HG02885 (cell line): Measurements from ENCODE around the gene RABEP2.
A peak's percentile ranks its signal among the peaks of the same experiment; 100 is the strongest.
"Not testable (repeated sequence)": the region's sequence is repeated elsewhere in the genome, so short reads cannot be mapped to it uniquely, and the experiment has no call there.

Experiments used
- ATAC-seq: cut with Tn5 transposase; IDR thresholded peaks from one replicate; pipeline ENCODE4 v1.9.1; 2021; ENCODE audit warnings: mild to moderate bottlenecking; ENCODE audit not compliant: unreplicated experiment, poor library complexity

The RABEP2 gene

DNA sequence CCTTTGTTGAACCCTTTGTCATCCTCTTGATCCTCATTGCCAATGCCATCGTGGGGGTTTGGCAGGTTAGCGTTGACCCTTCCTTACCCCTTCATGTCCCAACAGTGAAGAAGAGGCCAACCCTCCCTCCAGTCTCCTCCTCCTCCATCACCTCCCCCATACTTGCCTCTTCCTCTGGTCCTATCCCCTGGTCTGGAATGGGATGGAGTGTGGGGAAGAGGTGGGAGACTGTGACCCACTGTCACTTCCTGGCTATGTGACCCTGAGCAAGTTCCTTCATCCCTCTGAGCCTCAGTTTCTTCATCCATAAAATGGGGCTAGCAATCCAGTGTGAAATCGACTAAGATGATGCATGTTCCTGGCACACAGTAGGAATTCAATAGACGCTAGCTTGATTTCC, 44.1 kb downstream of the RABEP2 start:
- ATAC-seq, result no peak

GRCh38 chr16:28880589-28880915, 44.5 kb downstream of the RABEP2 start:
- ATAC-seq, result no peak

DNA sequence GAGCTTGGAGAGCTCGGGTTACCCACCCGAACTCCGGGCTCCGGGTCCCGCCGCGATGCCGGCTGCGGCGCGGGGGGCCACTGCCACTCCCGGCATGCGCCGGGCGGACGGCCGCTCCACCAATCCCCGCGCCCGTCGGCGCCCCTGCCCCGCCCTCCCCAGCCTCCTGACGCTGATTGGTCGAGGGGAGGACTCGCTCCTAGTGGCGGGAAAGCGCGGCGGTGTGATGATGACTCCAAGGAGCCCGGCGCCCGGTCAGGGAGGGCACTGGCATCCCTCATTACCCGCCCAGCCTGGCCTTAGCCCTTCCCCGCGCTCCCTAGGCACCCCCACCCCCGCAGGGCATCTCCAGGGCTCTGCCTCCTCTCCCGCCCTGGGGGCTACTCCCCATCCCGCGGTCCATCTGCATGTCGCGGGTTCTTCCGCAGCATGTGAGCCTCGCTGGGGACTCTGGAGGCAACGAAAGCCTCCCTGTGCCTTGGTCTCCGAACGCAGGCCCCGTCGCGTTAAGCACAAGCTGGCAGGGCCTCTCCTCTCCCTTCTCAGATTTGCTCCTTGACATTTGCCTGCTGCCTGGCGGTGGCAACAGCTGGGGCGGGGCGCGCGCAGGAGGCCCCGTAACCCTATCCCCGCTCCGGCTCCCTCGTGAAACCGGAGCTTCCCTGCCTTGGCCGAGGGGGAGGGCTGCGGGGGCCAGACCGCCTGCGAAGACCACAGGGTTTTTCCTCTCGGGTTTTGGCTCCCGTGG, 45.0 kb downstream of the RABEP2 start:
- peak; percentile 91 for ATAC-seq

DNA sequence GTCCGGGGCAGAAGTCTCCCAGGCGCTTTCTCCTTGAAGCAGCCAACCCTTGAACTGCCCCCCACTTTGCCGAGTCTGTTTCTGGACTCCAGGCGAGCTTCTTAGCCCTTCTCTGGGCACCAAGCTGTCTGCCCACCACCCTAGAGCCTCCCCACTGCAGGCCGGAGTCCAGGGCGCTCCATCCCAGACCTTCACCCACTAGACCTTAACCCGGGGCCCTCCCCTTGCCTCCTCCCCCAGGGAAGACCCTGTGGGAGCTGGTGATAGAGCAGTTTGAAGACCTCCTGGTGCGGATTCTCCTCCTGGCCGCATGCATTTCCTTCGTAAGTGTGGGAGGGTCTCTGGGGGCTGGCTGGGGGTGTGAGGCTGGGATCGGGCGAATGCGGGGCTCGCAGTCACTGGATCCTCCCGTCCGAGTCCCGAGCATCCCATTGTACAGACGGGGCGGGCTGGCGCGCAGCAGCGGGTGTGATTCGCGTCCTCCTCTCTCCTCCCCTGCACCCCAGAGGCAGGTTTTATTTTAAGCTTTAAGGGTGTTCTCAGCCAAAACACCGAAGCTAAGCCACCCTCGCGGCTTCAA, 45.7 kb downstream of the RABEP2 start:
- ATAC-seq, result peak; percentile 41

- no peak for ATAC-seq
These were observed 46.7 kb downstream of the RABEP2 start, which contains the start of gene ATP2A1 for GRCh38 chr16:28878083-28878926. Gene ATP2A1 (plus strand): TSS chr16:28878488. CDS start chr16:28878672, 184 bp downstream.

DNA sequence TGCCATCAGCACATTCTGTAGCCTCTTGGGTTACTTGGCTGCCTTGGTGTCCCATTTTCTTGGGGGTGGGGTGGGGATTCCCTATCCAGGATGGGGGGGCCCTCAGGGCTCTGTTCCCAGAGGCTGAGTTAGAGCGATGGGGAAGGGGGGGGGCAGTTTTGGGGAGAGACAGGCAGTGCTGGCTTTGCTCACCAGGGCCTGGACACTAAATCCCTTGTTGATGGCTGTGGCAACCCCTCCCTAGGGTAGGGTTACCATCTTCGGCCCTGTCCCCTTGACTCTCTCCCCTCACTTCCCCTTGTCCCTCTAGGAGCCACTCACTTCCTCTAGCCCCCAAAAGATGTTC, 47.4 kb downstream of the RABEP2 start:
- ATAC-seq, result no peak

GRCh38 chr16:28876973-28877654, 47.9 kb downstream of the RABEP2 start:
- ATAC-seq, result no peak

- ATAC-seq, result no peak
These were observed 48.9 kb downstream of the RABEP2 start for GRCh38 chr16:28876019-28876659.

DNA sequence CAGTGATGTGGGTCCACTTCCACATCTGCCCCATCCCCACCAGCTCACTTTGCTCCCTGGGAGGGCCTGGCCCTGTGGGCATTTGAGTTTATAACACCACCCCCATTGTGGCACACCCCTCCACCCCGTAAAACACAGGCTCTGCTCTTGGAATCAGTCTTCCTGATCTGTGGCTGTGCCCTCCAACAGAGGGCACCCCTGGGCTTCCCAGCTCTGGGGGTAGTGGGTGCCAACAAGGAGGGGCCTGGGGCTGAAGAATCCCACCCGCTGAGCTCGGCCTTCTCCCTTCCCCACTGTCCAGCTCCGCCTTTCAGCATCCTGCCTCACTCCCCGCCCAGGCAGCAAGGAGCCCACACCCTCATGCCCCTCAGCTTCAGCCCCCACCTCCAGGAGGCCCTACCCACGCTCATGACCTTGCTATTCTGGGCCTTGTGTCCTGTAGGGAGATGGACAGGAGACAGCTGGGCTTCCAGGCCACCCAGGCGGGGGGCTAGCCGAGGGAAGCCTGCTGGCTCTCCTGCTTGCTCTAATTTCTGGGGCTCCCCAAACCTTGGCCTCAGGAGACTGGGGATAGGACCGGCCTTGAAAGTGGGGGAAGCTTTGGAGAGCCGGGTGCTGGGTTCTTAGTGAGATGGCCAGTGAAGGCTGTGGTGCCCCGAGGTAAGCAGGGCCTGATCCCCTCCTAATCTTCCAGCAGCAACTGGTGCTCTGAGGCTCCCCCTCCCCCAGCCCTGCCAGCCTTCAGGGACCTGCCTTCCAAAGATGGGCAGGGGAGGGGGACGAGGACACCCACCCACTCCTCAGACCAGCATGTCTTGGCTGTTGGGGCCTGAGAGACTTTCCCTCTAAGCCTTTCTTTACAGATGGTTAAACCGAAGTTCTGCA, 49.7 kb downstream of the RABEP2 start:
- ATAC-seq, result no peak

- ATAC-seq, result no peak
These were observed 50.6 kb downstream of the RABEP2 start for GRCh38 chr16:28874406-28874805.

GRCh38 chr16:28873543-28874201, 51.4 kb downstream of the RABEP2 start:
- ATAC-seq, result no peak

DNA sequence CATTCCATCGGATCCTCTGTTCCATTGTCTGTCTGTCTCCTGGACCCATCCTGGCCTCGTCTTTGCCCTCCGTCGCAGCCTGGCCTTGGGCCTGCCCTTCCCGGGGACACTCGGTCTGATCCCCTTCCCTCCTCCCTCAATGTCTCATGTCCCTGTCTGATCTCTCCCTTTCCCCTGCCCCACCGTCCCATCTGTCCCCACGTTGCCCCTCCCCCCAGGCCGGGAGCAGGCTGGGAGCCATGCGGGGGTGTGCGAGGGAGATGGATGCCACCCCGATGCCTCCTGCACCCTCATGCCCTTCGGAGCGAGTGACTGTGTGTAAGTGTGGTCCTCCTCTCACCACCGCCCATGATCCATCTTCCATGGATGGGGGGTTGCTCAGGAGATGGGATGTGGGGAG, 52.1 kb downstream of the RABEP2 start:
- ATAC-seq, result no peak

- no peak for ATAC-seq
These were observed 55.8 kb downstream of the RABEP2 start for GRCh38 chr16:28869201-28869600.

- ATAC-seq, result not testable (repeated sequence)
These were observed 57.4 kb downstream of the RABEP2 start for GRCh38 chr16:28867646-28868045.

GRCh38 chr16:28867241-28867640, 57.8 kb downstream of the RABEP2 start:
- no peak for ATAC-seq

GRCh38 chr16:28866454-28866804, 58.6 kb downstream of the RABEP2 start:
- ATAC-seq, result no peak

DNA sequence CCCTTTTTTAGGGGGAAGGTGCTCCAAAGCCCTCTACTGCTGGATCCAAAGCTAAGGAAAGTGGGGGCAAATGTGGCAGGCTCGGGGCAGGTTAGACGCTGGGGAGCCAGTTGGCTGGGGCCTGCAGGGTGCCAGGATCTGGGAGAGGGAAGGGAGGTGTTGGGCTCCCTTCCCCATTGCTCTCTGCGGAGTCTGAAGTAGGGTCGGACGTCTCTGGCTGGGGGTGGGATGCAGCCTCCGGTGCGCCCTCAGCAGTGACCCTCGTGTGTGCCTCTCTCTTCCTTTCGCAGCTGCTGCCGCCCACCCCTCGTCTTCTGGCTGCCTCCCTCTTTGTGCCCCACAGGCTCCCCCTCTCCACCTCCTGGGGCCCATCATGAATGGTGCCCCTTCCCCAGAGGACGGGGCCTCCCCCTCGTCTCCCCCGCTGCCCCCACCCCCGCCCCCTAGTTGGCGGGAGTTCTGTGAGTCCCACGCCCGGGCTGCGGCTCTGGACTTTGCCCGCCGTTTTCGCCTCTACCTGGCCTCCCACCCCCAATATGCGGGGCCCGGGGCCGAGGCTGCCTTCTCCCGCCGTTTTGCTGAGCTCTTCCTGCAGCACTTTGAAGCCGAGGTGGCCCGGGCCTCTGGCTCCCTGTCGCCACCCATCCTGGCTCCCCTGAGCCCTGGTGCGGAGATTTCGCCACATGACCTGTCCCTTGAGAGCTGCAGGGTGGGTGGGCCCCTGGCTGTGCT, 59.1 kb downstream of the RABEP2 start:
- ATAC-seq, result no peak

GRCh38 chr16:28865001-28865688, 59.9 kb downstream of the RABEP2 start:
- no peak for ATAC-seq
